GM12875 (cell line): ENCODE data around the gene TGIF2.

ENCODE experiments used
- H3K4me3 ChIP-seq: one replicate; pipeline ENCODE4 v1.5.1; 2011; ENCODE audit warnings: low read depth, low read length, control low read depth
- CTCF ChIP-seq: IDR thresholded peaks from 2 replicates; pipeline ENCODE4 v1.5.1; 2011; ENCODE audit warnings: low read depth, mild to moderate bottlenecking, control low read depth, inconsistent platforms, low read length, moderate library complexity, borderline replicate concordance; ENCODE audit not compliant: insufficient read depth

Gene TGIF2

GRCh38 chr20:36593347-36593929 lies 20.0 kb downstream of the TGIF2 start:
- no peak overlapping the region for H3K4me3 ChIP-seq
- no peak for TF ChIP-seq CTCF

- no peak overlapping the region for H3K4me3 ChIP-seq
- no peak for TF ChIP-seq CTCF
These were observed 26.5 kb downstream of the TGIF2 start for GRCh38 chr20:36599912-36600345.

GRCh38 chr20:36601540-36601939 lies 28.1 kb downstream of the TGIF2 start:
- TF ChIP-seq CTCF: no peak
- no peak overlapping the region for H3K4me3 ChIP-seq

- H3K4me3 ChIP-seq: peak overlapping the region; percentile 43
- no peak for TF ChIP-seq CTCF
These were observed 31.6 kb downstream of the TGIF2 start for GRCh38 chr20:36604952-36605398.

GRCh38 chr20:36605399-36606157 lies 32.2 kb downstream of the TGIF2 start, which contains the start of gene RAB5IF:
TSS of gene RAB5IF (plus strand) at chr20:36605779. CDS start at chr20:36605952, 173 bp downstream.
- H3K4me3 ChIP-seq: peak within 1 kb of the TSS; percentile 81
- TF ChIP-seq CTCF: peak; percentile 91

GRCh38 chr20:36606158-36607066 lies 33.0 kb downstream of the TGIF2 start:
- TF ChIP-seq CTCF: no peak
- peak overlapping the region; percentile 81 for H3K4me3 ChIP-seq
